ENCODE results near the gene LMOD1. TPM values are rescaled to one million over a fixed set of nuclear protein-coding genes. Genes with fewer than 3 reads are reported as not detected.

The LMOD1 gene
- total and polyA plus RNA-seq, 2 donors (not counting 1 experiment from before 2014, with no cell fraction given), result 36.3 to 74.9 TPM

DNA sequence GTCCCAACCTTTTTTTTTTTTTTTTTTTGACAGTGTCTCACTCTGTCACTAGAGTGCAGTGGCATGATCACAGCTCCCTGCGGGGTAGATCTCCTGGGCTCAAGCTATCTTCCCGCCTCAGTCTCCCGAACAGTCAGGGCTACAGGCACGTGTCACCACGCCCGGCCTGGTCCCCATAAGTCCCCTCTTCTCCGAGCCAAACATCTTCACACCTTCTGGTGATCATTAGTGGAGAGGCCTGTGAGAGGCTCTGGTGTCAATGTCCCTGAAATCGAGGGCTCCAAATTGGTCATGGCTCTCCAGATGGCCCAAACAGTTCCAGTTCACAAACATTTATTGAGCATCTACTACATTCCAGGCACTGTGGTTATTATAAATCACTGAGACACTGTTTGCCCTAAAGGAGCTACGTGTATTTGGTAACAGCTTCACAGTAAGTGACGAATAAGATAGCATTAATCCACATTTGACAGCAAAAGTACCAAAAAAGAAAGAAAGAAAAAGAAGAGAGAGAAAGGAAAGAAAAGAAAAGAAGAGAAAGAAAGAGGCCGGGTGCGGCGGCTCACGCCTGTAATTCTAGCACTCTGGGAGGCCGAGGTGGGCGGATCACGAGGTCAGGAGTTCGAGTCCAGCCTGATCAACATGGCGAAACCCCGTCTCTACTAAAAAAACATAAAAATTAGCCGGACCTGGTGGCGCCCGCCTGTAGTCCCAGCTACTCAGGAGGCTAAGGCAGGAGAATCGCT is 8.1 kb upstream of the LMOD1 start:
- H3K4me3 ChIP-seq (replicated peaks in 1 of 4; ENCODE audit: control extremely low read depth in 1 of 4, insufficient read depth in 1 of 4, low read depth in 3 of 4, low read length in 4 of 4), result peak overlapping the region; percentile 70 to 100 (median 96)
- no peaks in the 10 kb centered on the region for H3K27me3 ChIP-seq (ENCODE audit: control insufficient read depth, insufficient read depth, low read length)
- no peaks in the 10 kb centered on the region for H4K20me1 ChIP-seq (ENCODE audit: control insufficient read depth, extremely low read depth, insufficient read depth, low read length)
- peak overlapping the region; percentile 94 for H3K27ac ChIP-seq (ENCODE audit: insufficient read depth, low read length)
- TF ChIP-seq CTCF (conservative IDR thresholded peaks at IDR 0.05 in 1 of 2, IDR thresholded peaks at IDR 0.05 in 1 of 2; ENCODE audit: low read depth in 1 of 2, low read length in 2 of 2), result no peak
- TF ChIP-seq EZH2 (IDR thresholded peaks at IDR 0.05; ENCODE audit: low read length, missing control alignments), result no peak
- H3K4me1 ChIP-seq (ENCODE audit: control insufficient read depth, extremely low read depth, insufficient read depth, low read length), result peaks cover 2% of the 10 kb centered on the region
- H3K9ac ChIP-seq (ENCODE audit: insufficient read depth, low read length), result peak overlapping the region; percentile 94
- no peak overlapping the region for H2AFZ ChIP-seq (ENCODE audit: low read length)
- no peaks in the 10 kb centered on the region for H3K36me3 ChIP-seq (ENCODE audit: control insufficient read depth, insufficient read depth, low read length)
- H3K9me3 ChIP-seq (ENCODE audit: control insufficient read depth, insufficient read depth, low read depth, low read length), result no peaks in the 10 kb centered on the region
- peaks cover 22% of the 10 kb centered on the region for H3K79me2 ChIP-seq (ENCODE audit: control insufficient read depth, insufficient read depth, low read length)
- H3K4me2 ChIP-seq (ENCODE audit: extremely low read depth, insufficient read depth, low read length), result peak overlapping the region; percentile 72
- DNase-seq (ENCODE audit: low read depth in 2 of 2), result no peak

GRCh38 chr1:201949491-201949890 is 3.1 kb upstream of the LMOD1 start:
- H3K4me3 ChIP-seq (replicated peaks in 1 of 4; ENCODE audit: control extremely low read depth in 1 of 4, insufficient read depth in 1 of 4, low read depth in 3 of 4, low read length in 4 of 4), result no peak overlapping the region
- H3K27ac ChIP-seq (ENCODE audit: insufficient read depth, low read length), result no peak overlapping the region
- TF ChIP-seq CTCF (conservative IDR thresholded peaks at IDR 0.05 in 1 of 2, IDR thresholded peaks at IDR 0.05 in 1 of 2; ENCODE audit: low read depth in 1 of 2, low read length in 2 of 2), result no peak
- TF ChIP-seq EZH2 (IDR thresholded peaks at IDR 0.05; ENCODE audit: low read length, missing control alignments), result no peak
- peaks cover 12% of the 10 kb centered on the region for H3K79me2 ChIP-seq (ENCODE audit: control insufficient read depth, insufficient read depth, low read length)
- no peaks in the 10 kb centered on the region for H3K36me3 ChIP-seq (ENCODE audit: control insufficient read depth, insufficient read depth, low read length)
- H4K20me1 ChIP-seq (ENCODE audit: control insufficient read depth, extremely low read depth, insufficient read depth, low read length), result no peaks in the 10 kb centered on the region
- no peaks in the 10 kb centered on the region for H3K9me3 ChIP-seq (ENCODE audit: control insufficient read depth, insufficient read depth, low read depth, low read length)
- no peak overlapping the region for H2AFZ ChIP-seq (ENCODE audit: low read length)
- H3K4me2 ChIP-seq (ENCODE audit: extremely low read depth, insufficient read depth, low read length), result no peak overlapping the region
- no peak overlapping the region for H3K9ac ChIP-seq (ENCODE audit: insufficient read depth, low read length)
- no peak for DNase-seq (ENCODE audit: low read depth in 2 of 2)
- peaks cover 7% of the 10 kb centered on the region for H3K4me1 ChIP-seq (ENCODE audit: control insufficient read depth, extremely low read depth, insufficient read depth, low read length)
- no peaks in the 10 kb centered on the region for H3K27me3 ChIP-seq (ENCODE audit: control insufficient read depth, insufficient read depth, low read length)

DNA sequence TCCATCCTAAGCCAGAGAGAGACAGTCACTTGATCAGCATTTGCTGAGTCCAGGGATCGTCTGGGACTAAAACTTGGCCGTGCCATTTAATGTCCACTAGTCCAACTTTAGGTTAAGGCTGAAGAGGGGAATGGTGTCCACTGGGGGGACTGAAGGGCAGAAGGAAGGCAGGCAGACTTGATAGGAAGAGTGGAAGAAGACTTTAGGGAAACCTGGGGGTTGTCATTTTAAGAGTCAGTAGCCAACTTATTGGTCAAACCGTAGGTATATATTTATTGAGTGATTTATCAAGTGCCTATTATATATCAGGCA is 1.3 kb upstream of the LMOD1 start:
- Histone ChIP-seq H3K4me1 (ENCODE audit: control insufficient read depth, extremely low read depth, insufficient read depth, low read length) (peaks cover 9% of the 10 kb centered on the region), H4K20me1 (ENCODE audit: control insufficient read depth, extremely low read depth, insufficient read depth, low read length) (no peaks in the 10 kb centered on the region), H3K9me3 (ENCODE audit: control insufficient read depth, insufficient read depth, low read depth, low read length) (no peaks in the 10 kb centered on the region), H3K79me2 (ENCODE audit: control insufficient read depth, insufficient read depth, low read length) (peaks cover 12% of the 10 kb centered on the region), H3K4me2 (ENCODE audit: extremely low read depth, insufficient read depth, low read length) (peak overlapping the region; percentile 82), H3K27ac (ENCODE audit: insufficient read depth, low read length) (no peak overlapping the region), H2AFZ (ENCODE audit: low read length) (no peak overlapping the region), H3K36me3 (ENCODE audit: control insufficient read depth, insufficient read depth, low read length) (no peaks in the 10 kb centered on the region), H3K4me3 (replicated peaks in 1 of 4; ENCODE audit: control extremely low read depth in 1 of 4, insufficient read depth in 1 of 4, low read depth in 3 of 4, low read length in 4 of 4) (peak overlapping the region in 1 of 4 experiments; percentile 76), H3K9ac (ENCODE audit: insufficient read depth, low read length) (no peak overlapping the region), H3K27me3 (ENCODE audit: control insufficient read depth, insufficient read depth, low read length) (no peaks in the 10 kb centered on the region)
- TF ChIP-seq EZH2 (IDR thresholded peaks at IDR 0.05; ENCODE audit: low read length, missing control alignments) (no peak), CTCF (conservative IDR thresholded peaks at IDR 0.05 in 1 of 2, IDR thresholded peaks at IDR 0.05 in 1 of 2; ENCODE audit: low read depth in 1 of 2, low read length in 2 of 2) (no peak)
- no peak for DNase-seq (ENCODE audit: low read depth in 2 of 2)

Data from fibroblast of lung (primary cell).